ENCODE data around the gene PRAMEF10.
"Not testable (repeated sequence)": the region's sequence is repeated elsewhere in the genome, so short reads cannot be mapped to it uniquely, and the experiment has no call there.

Gene PRAMEF10, protein sequence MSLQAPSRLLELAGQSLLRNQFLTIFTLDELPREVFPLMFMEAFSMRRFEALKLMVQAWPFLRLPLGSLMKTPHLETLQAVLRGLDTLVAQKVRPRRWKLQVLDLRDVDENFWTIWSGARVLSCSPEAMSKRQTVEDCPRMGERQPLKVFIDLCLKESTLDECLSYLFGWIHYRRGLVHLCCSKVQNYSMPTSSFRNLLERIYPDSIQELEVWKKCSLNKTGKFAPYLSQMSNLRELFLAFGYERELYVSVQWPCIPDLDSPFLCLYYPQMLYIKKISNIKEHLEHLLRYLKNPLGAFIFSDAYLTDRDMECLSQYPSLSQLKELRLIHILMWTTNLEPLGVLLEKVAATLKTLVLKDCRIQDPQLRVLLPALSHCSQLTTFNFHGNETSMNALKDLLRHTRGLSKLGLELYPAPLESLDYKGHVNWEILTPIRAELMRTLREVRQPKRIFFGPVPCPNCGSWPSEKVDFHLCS

DNA sequence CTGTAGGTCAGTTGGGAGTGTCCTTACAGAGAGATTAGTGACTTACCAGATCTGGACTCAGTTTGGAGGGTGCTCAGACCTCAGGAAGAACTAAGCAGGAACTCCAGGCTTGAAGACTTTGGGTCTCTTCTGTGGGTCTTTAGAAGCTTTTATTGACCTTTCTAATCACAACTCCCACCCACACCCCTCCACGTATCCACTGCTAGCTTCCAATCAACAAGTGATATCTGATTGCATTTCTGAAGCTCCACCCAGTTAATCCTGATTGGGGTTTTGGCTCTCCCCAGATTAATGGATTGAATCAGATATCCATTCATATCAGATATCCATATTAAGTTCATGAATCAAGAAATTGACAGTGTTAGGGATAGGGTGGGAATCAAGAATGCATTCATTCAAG, at the start of gene PRAMEF10:
PRAMEF10 (minus strand) TSS at position 101 of the 400 bp plus-strand sequence. CDS start 2,423 bp downstream, outside the sequence.
- DNase-seq: not testable (repeated sequence)

DNA sequence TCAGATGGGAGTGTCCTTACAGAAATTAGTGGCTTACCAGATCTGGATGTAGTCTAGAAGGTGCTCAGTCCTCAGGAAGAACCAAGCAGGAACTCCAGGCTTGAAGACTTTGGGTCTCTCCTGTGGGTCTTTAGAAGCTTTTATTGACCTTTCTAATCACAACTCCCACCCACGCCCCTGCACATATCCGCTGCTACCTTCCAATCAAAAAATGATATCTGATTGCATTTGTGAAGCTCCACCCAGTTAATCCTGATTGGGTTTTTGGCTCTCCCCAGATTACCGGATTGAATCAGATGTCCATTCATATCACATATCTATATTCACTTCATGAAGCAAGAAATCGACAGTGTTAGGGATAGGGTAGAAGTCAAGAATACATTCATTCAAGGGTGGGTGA, 49.4 kb upstream of the PRAMEF10 start, which contains the start of gene PRAMEF6:
PRAMEF6 (minus strand) TSS at position 101 of the 400 bp plus-strand sequence. CDS start 5,062 bp downstream, outside the sequence.
- DNase-seq: not testable (repeated sequence)

DNA sequence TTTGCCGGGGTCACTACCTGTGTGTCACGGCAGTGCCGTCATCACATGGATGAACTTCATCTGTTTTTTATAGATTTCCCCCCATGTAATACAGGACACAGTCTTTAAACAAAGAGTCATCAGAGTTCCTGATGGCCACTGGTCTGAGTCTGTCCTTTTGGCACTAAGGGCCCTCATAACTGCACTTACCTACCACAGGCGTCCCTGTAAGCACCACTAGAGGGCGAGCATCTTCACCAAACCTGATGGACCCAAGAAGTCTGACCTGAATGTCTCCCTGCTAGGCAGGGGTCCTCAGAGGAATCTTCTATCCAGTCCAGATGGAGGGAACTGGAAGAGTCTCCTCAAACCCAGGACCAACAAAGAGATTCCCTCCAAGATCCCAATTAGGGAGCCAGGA, 26.3 kb upstream of the PRAMEF10 start:
- not testable (repeated sequence) for DNase-seq

DNA sequence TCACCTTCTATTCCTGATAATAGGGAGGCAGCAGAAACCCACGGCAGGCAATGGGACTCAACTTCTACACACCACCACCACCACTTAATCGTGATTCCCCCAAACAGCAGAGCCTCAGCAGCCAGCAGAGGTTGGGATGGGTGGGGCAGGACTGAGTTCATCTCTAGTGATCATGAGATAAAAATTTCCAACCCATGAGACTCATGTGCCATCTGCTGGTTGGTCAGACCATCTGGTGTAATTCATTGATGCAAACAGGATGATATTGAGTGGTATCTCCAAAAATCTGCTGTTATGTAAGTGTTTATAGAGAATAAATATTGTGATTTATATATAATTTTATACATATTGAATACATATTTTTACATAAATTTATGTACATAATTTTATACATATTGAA, 23.7 kb upstream of the PRAMEF10 start:
- not testable (repeated sequence) for DNase-seq

DNA sequence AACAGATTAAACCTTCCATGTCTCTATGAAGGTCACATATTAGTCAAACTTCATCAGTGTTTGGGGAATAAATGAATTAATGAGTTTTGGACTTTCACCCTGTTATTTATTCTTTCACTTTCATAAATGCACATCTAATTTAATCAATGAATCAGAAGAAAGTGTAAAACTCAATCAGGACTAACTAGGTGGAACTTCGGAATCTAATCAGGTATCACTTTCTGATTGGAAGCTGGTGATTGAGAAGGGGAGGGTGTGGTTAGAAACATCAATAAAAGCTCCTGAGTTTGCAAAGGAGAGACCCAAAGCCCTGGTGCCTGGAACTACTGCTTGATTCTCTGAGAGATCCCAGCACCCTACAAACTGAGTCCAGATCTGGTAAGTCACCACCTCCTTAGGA, 18.2 kb upstream of the PRAMEF10 start, which contains the start of gene PRAMEF7:
PRAMEF7 (plus strand) TSS at position 301 of the 400 bp plus-strand sequence. CDS start 1,083 bp downstream, outside the sequence.
- DNase-seq: not testable (repeated sequence)

DNA sequence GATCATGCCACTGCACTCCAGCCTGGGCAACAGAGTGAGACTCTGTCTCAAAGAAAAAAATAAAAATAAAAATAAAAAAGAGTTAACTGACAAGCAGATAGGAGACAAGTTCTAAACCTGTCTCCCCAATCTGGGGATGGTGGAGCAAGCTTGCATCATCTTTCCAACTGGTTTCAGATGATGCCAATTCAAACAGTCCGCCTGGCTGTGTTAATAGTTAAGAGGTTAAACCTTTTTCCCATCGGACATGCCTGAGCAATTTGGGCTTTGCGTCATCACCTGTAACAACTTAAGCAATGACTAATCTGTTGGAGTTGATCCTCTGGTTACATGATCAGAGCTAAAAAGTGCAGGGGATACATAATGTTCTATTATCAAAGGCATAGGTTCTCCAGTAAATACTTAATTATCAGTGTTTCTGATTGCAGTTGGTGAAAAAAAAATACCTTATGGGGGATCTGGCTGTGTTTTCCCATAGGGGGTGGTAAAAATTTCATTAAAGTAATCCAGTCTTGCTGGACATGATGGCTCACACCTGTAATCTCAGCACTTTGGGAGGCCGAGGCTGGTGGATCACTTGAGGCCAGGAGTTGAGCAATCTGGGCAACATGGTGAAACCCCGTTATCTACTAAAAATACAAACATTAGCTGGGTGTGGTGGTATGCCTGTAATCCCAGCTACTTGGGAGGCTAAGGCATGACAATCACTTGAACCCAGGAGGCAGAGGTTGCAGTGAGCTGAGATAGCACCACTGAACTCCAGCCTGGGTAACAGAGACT, 5.9 kb upstream of the PRAMEF10 start:
- not testable (repeated sequence) for DNase-seq

DNA sequence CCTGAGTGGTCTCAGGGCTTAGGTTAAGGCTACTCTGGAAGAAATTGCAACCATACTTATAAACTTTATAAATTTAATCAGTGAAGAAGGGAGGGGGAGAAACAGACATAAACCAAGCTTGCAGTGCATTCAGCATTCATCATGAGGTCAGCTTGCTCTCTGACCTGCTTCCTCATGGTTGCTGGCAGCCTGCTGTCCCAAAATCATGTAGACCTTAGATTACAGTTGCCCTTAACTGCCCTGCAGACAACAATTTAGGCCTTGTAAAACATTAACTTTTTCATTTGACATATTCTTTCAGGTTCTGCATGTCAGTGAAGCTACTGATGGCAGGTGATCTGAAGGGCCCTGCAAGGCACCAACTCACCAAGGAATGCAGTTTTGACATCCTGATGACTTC, 1.1 kb upstream of the PRAMEF10 start:
- not testable (repeated sequence) for DNase-seq

DNA sequence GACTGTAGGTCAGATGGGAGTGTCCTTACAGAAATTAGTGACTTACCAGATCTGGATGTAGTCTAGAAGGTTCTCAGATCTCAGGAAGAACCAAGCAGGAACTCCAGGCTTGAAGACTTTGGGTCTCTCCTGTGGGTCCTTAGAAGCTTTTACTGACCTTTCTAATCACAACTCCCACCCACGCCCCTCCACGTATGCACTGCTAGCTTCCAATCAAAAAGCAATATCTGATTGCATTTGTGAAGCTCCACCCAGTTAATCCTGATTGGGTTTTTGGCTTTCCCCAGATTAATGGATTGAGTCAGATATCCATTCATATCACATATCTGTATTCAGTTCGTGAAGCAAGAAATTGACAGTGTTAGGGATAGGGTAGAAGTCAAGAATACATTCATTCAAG, 12.0 kb downstream of the PRAMEF10 start, which contains the start of gene PRAMEF4:
PRAMEF4 (minus strand) TSS at position 101 of the 400 bp plus-strand sequence. CDS start 2,807 bp downstream, outside the sequence.
- DNase-seq: not testable (repeated sequence)

DNA sequence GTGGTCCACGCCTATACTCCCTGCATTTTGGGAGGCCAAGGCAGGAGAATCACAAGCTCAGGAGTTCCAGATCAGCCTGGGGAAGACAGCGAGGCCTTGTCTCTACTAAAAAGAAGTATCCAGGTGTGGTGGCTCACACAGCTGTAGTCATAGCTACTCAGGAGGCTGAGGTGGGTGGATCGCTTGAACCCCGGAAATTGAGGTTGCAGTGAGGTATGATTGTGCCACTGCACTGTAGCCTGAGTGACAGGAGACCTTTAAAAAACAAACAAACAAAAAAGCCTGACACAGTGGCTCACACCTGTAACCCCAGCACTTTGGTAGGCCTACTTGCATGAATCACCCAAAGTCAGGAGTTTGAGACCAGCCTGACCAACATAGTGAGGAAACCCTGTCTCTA, 19.6 kb downstream of the PRAMEF10 start:
- DNase-seq: not testable (repeated sequence)

DNA sequence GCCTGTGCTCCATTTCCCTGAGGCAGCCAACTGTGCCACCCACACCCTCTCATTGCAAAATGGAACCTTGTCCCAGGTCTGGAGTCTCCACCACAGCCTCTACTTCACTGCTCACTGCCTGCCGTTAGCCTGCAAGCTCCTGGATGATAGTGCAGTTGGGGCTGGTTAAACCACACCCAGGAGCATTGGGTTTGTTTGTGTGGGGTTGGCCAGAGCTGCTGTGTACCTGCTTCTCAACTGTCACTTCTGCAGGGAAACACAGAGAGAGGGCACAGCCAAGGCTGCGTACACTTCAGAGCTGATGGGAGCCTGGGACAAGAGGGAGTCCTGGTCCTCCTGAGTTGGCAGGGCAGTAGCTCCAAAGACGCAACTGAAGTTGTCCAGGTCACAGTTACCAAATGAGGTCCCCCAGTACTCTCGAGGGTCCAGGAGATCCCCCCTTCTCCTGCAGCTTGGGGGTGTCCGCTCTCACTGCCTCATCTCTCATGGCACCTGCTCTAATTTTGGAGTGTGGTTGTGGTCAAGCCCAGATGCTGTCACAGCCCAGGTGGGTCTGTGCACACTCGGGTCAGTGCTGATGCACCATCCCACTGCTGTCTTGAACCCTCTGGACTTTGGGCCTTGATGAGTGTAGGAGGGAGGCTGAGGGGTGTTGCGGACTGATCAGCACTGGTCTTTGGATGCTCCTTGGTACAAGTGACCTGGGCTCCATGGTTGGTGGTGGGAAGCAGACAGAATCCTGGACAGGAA, 34.8 kb downstream of the PRAMEF10 start:
- DNase-seq: not testable (repeated sequence)

DNA sequence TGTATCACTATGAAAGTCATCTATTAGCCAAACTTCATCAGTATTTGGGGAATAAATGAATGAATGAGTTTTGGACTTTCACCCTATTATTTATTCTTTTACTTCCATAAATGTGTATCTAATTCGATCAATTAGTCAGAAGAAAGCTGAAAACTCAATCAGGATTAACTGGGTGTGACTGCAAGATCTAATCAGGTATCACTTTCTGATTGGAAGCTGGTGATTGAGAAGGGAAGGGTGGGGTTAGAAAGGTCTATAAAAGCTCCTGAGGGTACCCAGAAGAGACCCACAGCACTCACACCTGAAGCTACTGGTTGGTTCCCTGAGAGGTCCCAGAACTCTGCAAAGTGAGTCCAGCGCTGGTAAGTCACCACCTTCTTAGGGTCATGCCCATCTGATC, 41.3 kb downstream of the PRAMEF10 start, which contains the start of gene PRAMEF2:
PRAMEF2 (plus strand) TSS at position 301 of the 400 bp plus-strand sequence. CDS start 1,924 bp downstream, outside the sequence.
- DNase-seq: not testable (repeated sequence)

DNA sequence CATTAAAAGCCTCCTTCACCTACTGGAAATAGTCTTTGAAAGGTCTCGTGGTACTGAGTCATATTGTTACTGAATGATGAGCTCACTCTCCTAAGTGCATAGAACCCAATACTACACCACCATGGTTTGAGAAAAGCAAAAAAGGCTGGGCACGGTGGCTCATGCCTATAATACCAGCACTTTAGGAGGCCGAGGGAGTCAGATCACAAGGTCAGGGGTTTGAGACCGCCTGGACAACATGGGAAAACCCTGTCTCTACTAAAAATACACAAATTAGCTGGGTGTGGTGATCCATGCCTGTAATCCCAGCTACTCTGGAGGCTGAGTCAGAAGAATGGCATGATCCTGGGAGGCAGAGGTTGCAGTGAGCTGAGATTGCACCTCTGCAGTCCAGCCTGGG, 46.3 kb downstream of the PRAMEF10 start:
- DNase-seq: no peak

DNA sequence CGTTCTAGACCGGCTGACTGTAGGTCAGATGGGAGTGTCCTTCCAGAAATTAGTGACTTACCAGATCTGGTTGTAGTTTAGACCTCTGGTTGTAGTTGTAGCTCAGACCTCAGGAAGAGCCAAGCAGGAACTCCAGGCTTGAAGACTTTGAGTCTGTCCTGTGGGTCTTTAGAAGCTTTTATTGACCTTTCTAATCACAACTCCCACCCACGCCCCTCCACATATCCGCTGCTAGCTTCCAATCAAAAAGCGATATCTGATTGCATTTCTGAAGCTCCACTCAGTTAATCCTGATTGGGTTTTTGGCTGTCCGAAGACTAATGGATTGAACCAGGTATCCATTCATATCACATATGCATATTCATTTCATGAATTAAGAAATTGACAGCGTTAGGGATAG, 49.5 kb downstream of the PRAMEF10 start, which contains the start of gene HNRNPCL1:
HNRNPCL1 (minus strand) TSS at position 101 of the 400 bp plus-strand sequence. CDS start 431 bp downstream, outside the sequence.
- not testable (repeated sequence) for DNase-seq

Measured in NCI-H446 (cell line).